Measurements from ENCODE around the gene ADGRA1.
"Not testable (repeated sequence)": the region's sequence is repeated elsewhere in the genome, so short reads cannot be mapped to it uniquely, and the experiment has no call there.

Gene ADGRA1

GRCh38 chr10:133096616-133097269, 9.0 kb downstream of the ADGRA1 start:
- DNase-seq = no peak

- no peak for DNase-seq
Measured at GRCh38 chr10:133097418-133097817, 9.7 kb downstream of the ADGRA1 start.

GRCh38 chr10:133097961-133098360, 10.2 kb downstream of the ADGRA1 start:
- no peak for DNase-seq

GRCh38 chr10:133098426-133099124, 10.9 kb downstream of the ADGRA1 start:
- no peak for DNase-seq

- DNase-seq = no peak
Measured at GRCh38 chr10:133099571-133099970, 11.8 kb downstream of the ADGRA1 start.

GRCh38 chr10:133100186-133100585, 12.5 kb downstream of the ADGRA1 start:
- no peak for DNase-seq

- no peak for DNase-seq
Measured at GRCh38 chr10:133100706-133101415, 13.1 kb downstream of the ADGRA1 start.

GRCh38 chr10:133101416-133101810, 13.7 kb downstream of the ADGRA1 start:
- DNase-seq = no peak

GRCh38 chr10:133102415-133103095, 14.8 kb downstream of the ADGRA1 start:
- DNase-seq = no peak

GRCh38 chr10:133103311-133103910, 15.7 kb downstream of the ADGRA1 start:
- DNase-seq = no peak

GRCh38 chr10:133104068-133104962, 16.6 kb downstream of the ADGRA1 start:
- DNase-seq = no peak

GRCh38 chr10:133104963-133105640, 17.4 kb downstream of the ADGRA1 start:
- DNase-seq = no peak

GRCh38 chr10:133105686-133106390, 18.1 kb downstream of the ADGRA1 start:
- DNase-seq = no peak

- no peak for DNase-seq
Measured at GRCh38 chr10:133106516-133106915, 18.8 kb downstream of the ADGRA1 start.

GRCh38 chr10:133107442-133107841, 19.7 kb downstream of the ADGRA1 start:
- no peak for DNase-seq

- no peak for DNase-seq
Measured at GRCh38 chr10:133109711-133110110, 22.0 kb downstream of the ADGRA1 start.

- DNase-seq = no peak
Measured at GRCh38 chr10:133110133-133110532, 22.4 kb downstream of the ADGRA1 start.

- DNase-seq = no peak
Measured at GRCh38 chr10:133110609-133111275, 23.0 kb downstream of the ADGRA1 start.

GRCh38 chr10:133111640-133112039, 23.9 kb downstream of the ADGRA1 start:
- not testable (repeated sequence) for DNase-seq

All from kidney glomerular epithelial cell (primary cell).